Lower lobe of right lung (tissue), 2 donors: Measurements from ENCODE around the gene FBXL13. TPM values are rescaled to one million over a fixed set of nuclear protein-coding genes. Genes with fewer than 3 reads are reported as not detected.

Experiments
- ATAC-seq, 2 donors: fragments of 200-7000 bp; cut with Tn5 transposase; one replicate each; pipeline ENCODE4 v1.9.1; 2020 to 2022; ENCODE audit warnings: mild to moderate bottlenecking in 2 of 2, moderate library complexity in 2 of 2
- DNase-seq: peaks from one replicate; pipeline ENCODE4 v3.0.0-alpha.2; 2020
- H3K27ac ChIP-seq: fragments of 200-600 bp; one replicate; pipeline ENCODE4 v1.8.0; 2022
- H3K27me3 ChIP-seq: fragments of 200-600 bp; one replicate; pipeline ENCODE4 v1.8.0; 2022; ENCODE audit warnings: low read depth
- H3K36me3 ChIP-seq: fragments of 200-600 bp; one replicate; pipeline ENCODE4 v1.8.0; 2022; ENCODE audit warnings: mild to moderate bottlenecking
- H3K4me1 ChIP-seq: fragments of 200-600 bp; one replicate; pipeline ENCODE4 v1.8.0; 2022
- H3K4me3 ChIP-seq: fragments of 200-600 bp; one replicate; pipeline ENCODE4 v1.8.0; 2022; ENCODE audit warnings: mild to moderate bottlenecking
- H3K9me3 ChIP-seq: fragments of 200-600 bp; one replicate; pipeline ENCODE4 v1.8.0; 2022
- CTCF ChIP-seq: fragments of 200-600 bp; IDR thresholded peaks from one replicate; pipeline ENCODE4 v1.8.0; 2022; ENCODE audit warnings: antibody characterized with exemption, mild to moderate bottlenecking
- intact Hi-C: fragments of 100-400 bp; cut with DNase I; formaldehyde crosslinking; loops from one replicate; pipeline ENCODE4 v1.11.0; 2022
- total RNA-seq: library from RNA; stranded (reverse); fragmentation: NEBNext Ultra II Directional; extraction: Animal tissue kit (Norgen Biotek cat#: 25700); gene quantifications from one replicate; pipeline ENCODE4 v1.2.1, GENCODE V29; 2021
- donor health status: DM: no; HTN: yes; CAD: no; lungs with severe emphysema.

The FBXL13 gene
- total RNA-seq, 1 donor from 2014 or later = 3.4 TPM

- Histone ChIP-seq H3K27me3 (no peaks in the 10 kb centered on the region), H3K9me3 (no peaks in the 10 kb centered on the region), H3K27ac (no peak overlapping the region), H3K4me3 (no peak overlapping the region), H3K36me3 (no peaks in the 10 kb centered on the region), H3K4me1 (no peaks in the 10 kb centered on the region)
- no peak for TF ChIP-seq CTCF
- intact Hi-C loops = no loop called here
- ATAC-seq (no peak), DNase-seq (no peak)
These were observed 214.8 kb downstream of the FBXL13 start for GRCh38 chr7:102859799-102860125.

GRCh38 chr7:102859084-102859798 is 215.4 kb downstream of the FBXL13 start:
- H3K27ac ChIP-seq = no peak overlapping the region
- H3K4me1 ChIP-seq = no peaks in the 10 kb centered on the region
- no peaks in the 10 kb centered on the region for H3K9me3 ChIP-seq
- no peak overlapping the region for H3K4me3 ChIP-seq
- DNase-seq (no peak), ATAC-seq (no peak)
- H3K27me3 ChIP-seq = no peaks in the 10 kb centered on the region
- intact Hi-C loops = no loop called here
- TF ChIP-seq CTCF = no peak
- H3K36me3 ChIP-seq = no peaks in the 10 kb centered on the region

GRCh38 chr7:102856036-102856435 is 218.6 kb downstream of the FBXL13 start:
- H3K4me1 ChIP-seq = no peaks in the 10 kb centered on the region
- no peak overlapping the region for H3K4me3 ChIP-seq
- H3K27ac ChIP-seq = no peak overlapping the region
- intact Hi-C loops = no loop called here
- H3K27me3 ChIP-seq = no peaks in the 10 kb centered on the region
- TF ChIP-seq CTCF = no peak
- ATAC-seq (no peak), DNase-seq (no peak)
- H3K9me3 ChIP-seq = no peaks in the 10 kb centered on the region
- H3K36me3 ChIP-seq = no peaks in the 10 kb centered on the region

GRCh38 chr7:102849538-102849937 is 225.1 kb downstream of the FBXL13 start:
- DNase-seq (no peak), ATAC-seq (no peak)
- Histone ChIP-seq H3K27me3 (no peaks in the 10 kb centered on the region), H3K9me3 (no peaks in the 10 kb centered on the region), H3K4me3 (no peak overlapping the region), H3K4me1 (no peaks in the 10 kb centered on the region), H3K27ac (no peak overlapping the region), H3K36me3 (no peaks in the 10 kb centered on the region)
- intact Hi-C loops = no loop called here
- no peak for TF ChIP-seq CTCF

GRCh38 chr7:102849079-102849478 is 225.5 kb downstream of the FBXL13 start:
- no peaks in the 10 kb centered on the region for H3K27me3 ChIP-seq
- H3K9me3 ChIP-seq = no peaks in the 10 kb centered on the region
- no peak for DNase-seq
- H3K4me3 ChIP-seq = no peak overlapping the region
- no peaks in the 10 kb centered on the region for H3K4me1 ChIP-seq
- no peak for ATAC-seq
- intact Hi-C loops = no loop called here
- no peak overlapping the region for H3K27ac ChIP-seq
- TF ChIP-seq CTCF = no peak
- no peaks in the 10 kb centered on the region for H3K36me3 ChIP-seq

- no peaks in the 10 kb centered on the region for H3K27me3 ChIP-seq
- ATAC-seq (no peak), DNase-seq (no peak)
- H3K4me3 ChIP-seq = no peak overlapping the region
- no peaks in the 10 kb centered on the region for H3K9me3 ChIP-seq
- no peaks in the 10 kb centered on the region for H3K36me3 ChIP-seq
- TF ChIP-seq CTCF = no peak
- no peaks in the 10 kb centered on the region for H3K4me1 ChIP-seq
- H3K27ac ChIP-seq = no peak overlapping the region
- intact Hi-C loops = no loop called here
These were observed 229.2 kb downstream of the FBXL13 start for GRCh38 chr7:102845346-102845745.
